ENCODE measurements around the gene ZMPSTE24.

The ZMPSTE24 gene

GRCh38 chr1:40224040-40224439, 34.0 kb upstream of the ZMPSTE24 start:
- no peak for TF ChIP-seq FOXP2 (optimal IDR thresholded peaks at IDR 0.05; ENCODE audit: borderline replicate concordance, extremely low read depth, extremely low read length, insufficient read depth)
- TF ChIP-seq TAF1 (IDR thresholded peaks at IDR 0.05; ENCODE audit: borderline replicate concordance, insufficient read depth, low read length): no peak
- TF ChIP-seq POLR2AphosphoS5 (IDR thresholded peaks at IDR 0.05; ENCODE audit: low read depth, low read length): no peak
- TF ChIP-seq SIN3A (IDR thresholded peaks at IDR 0.05; ENCODE audit: borderline replicate concordance, insufficient read depth, low read length): no peak
- no peak for TF ChIP-seq REST (IDR thresholded peaks at IDR 0.05; ENCODE audit: insufficient read depth in 1 of 2, low read depth in 2 of 2, low read length in 2 of 2)

- TF ChIP-seq FOXP2 (optimal IDR thresholded peaks at IDR 0.05; ENCODE audit: borderline replicate concordance, extremely low read depth, extremely low read length, insufficient read depth) (no peak), SIN3A (IDR thresholded peaks at IDR 0.05; ENCODE audit: borderline replicate concordance, insufficient read depth, low read length) (no peak), REST (IDR thresholded peaks at IDR 0.05; ENCODE audit: insufficient read depth in 1 of 2, low read depth in 2 of 2, low read length in 2 of 2) (no peak), POLR2AphosphoS5 (IDR thresholded peaks at IDR 0.05; ENCODE audit: low read depth, low read length) (no peak), TAF1 (IDR thresholded peaks at IDR 0.05; ENCODE audit: borderline replicate concordance, insufficient read depth, low read length) (no peak)
Observed at GRCh38 chr1:40226192-40226591, 31.8 kb upstream of the ZMPSTE24 start.

GRCh38 chr1:40232444-40232843, 25.6 kb upstream of the ZMPSTE24 start:
- TF ChIP-seq FOXP2 (optimal IDR thresholded peaks at IDR 0.05; ENCODE audit: borderline replicate concordance, extremely low read depth, extremely low read length, insufficient read depth) (no peak), POLR2AphosphoS5 (IDR thresholded peaks at IDR 0.05; ENCODE audit: low read depth, low read length) (no peak), SIN3A (IDR thresholded peaks at IDR 0.05; ENCODE audit: borderline replicate concordance, insufficient read depth, low read length) (no peak), TAF1 (IDR thresholded peaks at IDR 0.05; ENCODE audit: borderline replicate concordance, insufficient read depth, low read length) (no peak), REST (IDR thresholded peaks at IDR 0.05; ENCODE audit: insufficient read depth in 1 of 2, low read depth in 2 of 2, low read length in 2 of 2) (no peak)

GRCh38 chr1:40239626-40240025, 18.4 kb upstream of the ZMPSTE24 start:
- TF ChIP-seq POLR2AphosphoS5 (IDR thresholded peaks at IDR 0.05; ENCODE audit: low read depth, low read length) (no peak), FOXP2 (optimal IDR thresholded peaks at IDR 0.05; ENCODE audit: borderline replicate concordance, extremely low read depth, extremely low read length, insufficient read depth) (no peak), SIN3A (IDR thresholded peaks at IDR 0.05; ENCODE audit: borderline replicate concordance, insufficient read depth, low read length) (no peak), REST (IDR thresholded peaks at IDR 0.05; ENCODE audit: insufficient read depth in 1 of 2, low read depth in 2 of 2, low read length in 2 of 2) (no peak), TAF1 (IDR thresholded peaks at IDR 0.05; ENCODE audit: borderline replicate concordance, insufficient read depth, low read length) (no peak)

- no peak for TF ChIP-seq REST (IDR thresholded peaks at IDR 0.05; ENCODE audit: insufficient read depth in 1 of 2, low read depth in 2 of 2, low read length in 2 of 2)
- no peak for TF ChIP-seq FOXP2 (optimal IDR thresholded peaks at IDR 0.05; ENCODE audit: borderline replicate concordance, extremely low read depth, extremely low read length, insufficient read depth)
- no peak for TF ChIP-seq TAF1 (IDR thresholded peaks at IDR 0.05; ENCODE audit: borderline replicate concordance, insufficient read depth, low read length)
- no peak for TF ChIP-seq POLR2AphosphoS5 (IDR thresholded peaks at IDR 0.05; ENCODE audit: low read depth, low read length)
- TF ChIP-seq SIN3A (IDR thresholded peaks at IDR 0.05; ENCODE audit: borderline replicate concordance, insufficient read depth, low read length): no peak
Observed at GRCh38 chr1:40240390-40240789, 17.6 kb upstream of the ZMPSTE24 start.
